Measurements from ENCODE around the gene C1orf167. TPM values are rescaled to one million over a fixed set of nuclear protein-coding genes. Genes with fewer than 3 reads are reported as not detected.
A peak's percentile ranks its signal among the peaks of the same experiment; 100 is the strongest.

Gene C1orf167
- total RNA-seq, 2 donors from 2014 or later = 2.1 to 2.3 TPM

GRCh38 chr1:11806307-11806936 is 44.4 kb downstream of the C1orf167 start:
- peak; percentile 45 for DNase-seq (ENCODE audit: low spot score)
- intact Hi-C loops (cut with DNase I) = no loop called here

- intact Hi-C loops (cut with DNase I) = no loop called here
- peak; percentile 5 for DNase-seq (ENCODE audit: low spot score)
Observed at GRCh38 chr1:11807133-11807532, 45.1 kb downstream of the C1orf167 start.

GRCh38 chr1:11813021-11813420 is 51.0 kb downstream of the C1orf167 start:
- DNase-seq (ENCODE audit: low spot score) = no peak
- intact Hi-C loops (cut with DNase I) = no loop called here

- intact Hi-C loops (cut with DNase I) = no loop called here
- no peak for DNase-seq (ENCODE audit: low spot score)
Observed at GRCh38 chr1:11817192-11817591, 55.2 kb downstream of the C1orf167 start.

GRCh38 chr1:11822091-11822490 is 60.1 kb downstream of the C1orf167 start:
- no peak for DNase-seq (ENCODE audit: low spot score)
- intact Hi-C loops (cut with DNase I) = no loop called here

- intact Hi-C loops (cut with DNase I) = no loop called here
- DNase-seq (ENCODE audit: low spot score) = no peak
Observed at GRCh38 chr1:11823366-11824137, 61.6 kb downstream of the C1orf167 start.

- intact Hi-C loops (cut with DNase I) = no loop called here
- no peak for DNase-seq (ENCODE audit: low spot score)
Observed at GRCh38 chr1:11825131-11825530, 63.1 kb downstream of the C1orf167 start.

- intact Hi-C loops (cut with DNase I) = no loop called here
- DNase-seq (ENCODE audit: low spot score) = no peak
Observed at GRCh38 chr1:11826946-11827345, 65.0 kb downstream of the C1orf167 start.

- peak; percentile 55 for DNase-seq (ENCODE audit: low spot score)
- intact Hi-C loops (cut with DNase I) = no loop called here
Observed at GRCh38 chr1:11828511-11828910, 66.5 kb downstream of the C1orf167 start.

- DNase-seq (ENCODE audit: low spot score) = peak; percentile 50
- intact Hi-C loops (cut with DNase I) = loop anchor here in 1 of 2 donors (10.0 kb wide), 1 partner anchor 143 kb away; no protein-coding TSS in a partner anchor
Observed at GRCh38 chr1:11831945-11832725, 70.1 kb downstream of the C1orf167 start.

- intact Hi-C loops (cut with DNase I) = loop anchor here in 1 of 2 donors (10.0 kb wide), 1 partner anchor 141 kb away; no protein-coding TSS in a partner anchor
- peak; percentile 54 for DNase-seq (ENCODE audit: low spot score)
Observed at GRCh38 chr1:11833497-11833896, 71.5 kb downstream of the C1orf167 start.

GRCh38 chr1:11833900-11834299 is 71.9 kb downstream of the C1orf167 start:
- intact Hi-C loops (cut with DNase I) = loop anchor here in 1 of 2 donors (10.0 kb wide), 1 partner anchor 141 kb away; no protein-coding TSS in a partner anchor
- peak; percentile 44 for DNase-seq (ENCODE audit: low spot score)

- DNase-seq (ENCODE audit: low spot score) = peak; percentile 54
- intact Hi-C loops (cut with DNase I) = loop anchor here (5.0 to 10.0 kb wide), 2 partner anchors 57 to 139 kb away; no protein-coding TSS in a partner anchor
Observed at GRCh38 chr1:11835441-11836225, 73.6 kb downstream of the C1orf167 start.

GRCh38 chr1:11836955-11837766 is 75.2 kb downstream of the C1orf167 start:
- peak; percentile 76 for DNase-seq (ENCODE audit: low spot score)
- intact Hi-C loops (cut with DNase I) = loop anchor here (5.0 to 10.0 kb wide), 2 partner anchors 55 to 138 kb away; no protein-coding TSS in a partner anchor

- peak; percentile 72 for DNase-seq (ENCODE audit: low spot score)
Observed at GRCh38 chr1:11837767-11838348, 75.9 kb downstream of the C1orf167 start.

GRCh38 chr1:11838349-11839272 is 76.6 kb downstream of the C1orf167 start:
- intact Hi-C loops (cut with DNase I) = loop anchor here (5.0 to 10.0 kb wide), 2 partner anchors 54 to 136 kb away; no protein-coding TSS in a partner anchor
- DNase-seq (ENCODE audit: low spot score) = peak; percentile 94

More at GRCh38 chr1:11837767-11838348, 75.9 kb downstream of the C1orf167 start:
- intact Hi-C loops (cut with DNase I) = loop anchor here (5.0 to 10.0 kb wide), 2 partner anchors 54 to 137 kb away; no protein-coding TSS in a partner anchor
